ENCODE measurements around the gene MEIS1.

- TF ChIP-seq EZH2 (IDR thresholded peaks at IDR 0.05; ENCODE audit: insufficient read depth, poor library complexity, severe bottlenecking) (no peak), EZH2phosphoT487 (IDR thresholded peaks at IDR 0.05; ENCODE audit: insufficient read depth, low read depth) (no peak)
Observed at GRCh38 chr2:66446941-66447340, 12.0 kb downstream of the MEIS1 start.

All from GM23248 (cell line).